Measurements from ENCODE around the gene LGI4.

The LGI4 gene

GRCh38 chr19:35124098-35125060, 10.5 kb downstream of the LGI4 start:
- DNase-seq (ENCODE audit: low read depth in 2 of 2), result peak; percentile 72 to 76

DNA sequence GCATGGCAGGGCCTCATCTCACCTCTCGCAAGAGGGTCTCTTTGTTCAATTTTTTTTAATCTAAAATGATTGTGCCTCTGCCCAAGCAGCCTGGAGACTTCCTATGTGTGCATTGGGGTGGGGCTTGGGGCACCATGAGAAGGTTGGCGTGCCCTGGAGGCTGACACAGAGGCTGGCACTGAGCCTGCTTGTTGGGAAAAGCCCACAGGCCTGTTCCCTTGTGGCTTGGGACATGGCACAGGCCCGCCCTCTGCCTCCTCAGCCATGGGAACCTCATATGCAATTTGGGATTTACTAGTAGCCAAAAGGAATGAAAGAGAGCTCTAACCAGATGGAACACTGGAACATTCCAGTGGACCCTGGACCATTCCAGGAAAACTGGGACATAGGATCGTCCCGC, 11.3 kb downstream of the LGI4 start:
- DNase-seq (ENCODE audit: low read depth in 2 of 2), result no peak

GRCh38 chr19:35122687-35123551, 11.9 kb downstream of the LGI4 start:
- DNase-seq (ENCODE audit: low read depth in 2 of 2), result no peak

- DNase-seq (ENCODE audit: low read depth in 2 of 2), result no peak
Measured at GRCh38 chr19:35120898-35121297, 14.0 kb downstream of the LGI4 start.

GRCh38 chr19:35120492-35120891, 14.4 kb downstream of the LGI4 start:
- no peak for DNase-seq (ENCODE audit: low read depth in 2 of 2)

GRCh38 chr19:35119578-35120155, 15.2 kb downstream of the LGI4 start:
- DNase-seq (ENCODE audit: low read depth in 2 of 2), result no peak

- no peak for DNase-seq (ENCODE audit: low read depth in 2 of 2)
Measured at GRCh38 chr19:35119091-35119490, 15.8 kb downstream of the LGI4 start.

DNA sequence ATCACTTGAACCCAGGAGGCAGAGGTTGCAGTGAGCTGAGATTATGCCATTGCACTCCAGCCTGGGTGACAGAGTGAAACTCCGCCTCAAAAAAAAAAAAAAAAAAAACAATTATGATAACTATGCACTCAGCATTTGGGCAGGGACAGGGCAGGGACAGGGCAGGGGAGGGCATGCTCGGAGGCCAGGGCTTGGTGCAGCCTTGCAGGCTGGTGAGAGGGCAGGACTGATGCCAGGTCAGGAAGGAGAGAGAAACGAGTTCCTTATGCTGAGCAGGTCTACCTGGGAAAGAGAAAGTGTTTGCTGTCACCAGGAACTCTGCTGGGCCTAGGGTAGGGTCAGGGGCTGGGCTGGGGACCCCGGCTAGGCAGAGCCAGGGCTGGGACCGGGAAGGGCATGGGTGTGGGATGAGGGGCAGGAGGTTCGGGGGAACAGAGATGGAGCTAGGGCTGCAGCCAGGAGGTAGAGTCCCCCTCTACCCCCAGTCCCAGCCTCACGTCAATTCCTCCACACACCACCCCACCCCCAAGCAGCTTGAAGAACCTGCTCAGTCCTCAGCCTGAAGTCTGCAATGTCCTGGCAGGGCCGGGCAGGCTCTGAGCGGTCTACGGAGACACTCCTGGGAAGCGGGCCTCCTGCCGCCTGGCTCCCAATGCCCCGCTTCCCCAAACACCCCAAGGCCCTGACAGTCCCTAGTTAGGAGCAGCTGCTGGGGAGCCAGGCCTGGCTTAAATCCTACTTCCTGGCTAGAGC, 16.4 kb downstream of the LGI4 start:
- DNase-seq (ENCODE audit: low read depth in 2 of 2), result no peak

- DNase-seq (ENCODE audit: low read depth in 2 of 2), result no peak
Measured at GRCh38 chr19:35117799-35118198, 17.1 kb downstream of the LGI4 start.

GRCh38 chr19:35117116-35117515, 17.7 kb downstream of the LGI4 start:
- DNase-seq (ENCODE audit: low read depth in 2 of 2), result no peak

DNA sequence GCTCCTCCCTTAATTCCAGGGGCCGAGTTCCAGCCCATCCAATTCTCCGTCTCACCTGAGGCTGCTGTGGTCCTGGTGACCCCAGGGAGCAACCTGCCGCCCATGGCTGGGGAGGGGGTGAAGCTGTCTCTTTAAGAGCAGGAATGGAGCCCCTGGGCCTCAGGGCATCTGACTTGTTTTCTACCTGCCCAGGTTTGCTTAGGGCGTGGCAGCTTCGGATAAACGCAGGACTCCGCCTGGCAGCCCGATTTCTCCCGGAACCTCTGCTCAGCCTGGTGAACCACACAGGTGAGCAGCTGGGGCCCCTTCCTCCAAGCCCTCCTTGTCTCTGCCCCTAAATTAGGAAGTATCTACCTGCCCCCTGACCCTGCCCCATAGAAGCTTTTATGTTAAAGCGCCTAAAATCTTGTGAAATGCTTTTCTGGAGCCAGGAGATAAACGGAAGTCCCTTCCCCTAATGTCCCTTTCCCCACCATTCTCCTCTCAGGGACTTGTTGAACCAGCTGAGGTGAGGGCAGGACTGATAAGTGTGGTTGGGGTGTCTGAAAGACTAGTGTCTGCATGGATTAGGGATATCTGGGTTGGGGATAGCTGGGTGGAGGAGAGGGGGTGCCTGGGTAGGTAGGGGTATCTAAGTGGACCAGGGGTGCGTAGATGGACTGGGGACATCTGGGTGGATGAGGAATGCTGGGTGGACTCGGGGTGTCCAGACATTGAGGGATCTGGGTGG, 18.6 kb downstream of the LGI4 start:
- no peak for DNase-seq (ENCODE audit: low read depth in 2 of 2)

DNA sequence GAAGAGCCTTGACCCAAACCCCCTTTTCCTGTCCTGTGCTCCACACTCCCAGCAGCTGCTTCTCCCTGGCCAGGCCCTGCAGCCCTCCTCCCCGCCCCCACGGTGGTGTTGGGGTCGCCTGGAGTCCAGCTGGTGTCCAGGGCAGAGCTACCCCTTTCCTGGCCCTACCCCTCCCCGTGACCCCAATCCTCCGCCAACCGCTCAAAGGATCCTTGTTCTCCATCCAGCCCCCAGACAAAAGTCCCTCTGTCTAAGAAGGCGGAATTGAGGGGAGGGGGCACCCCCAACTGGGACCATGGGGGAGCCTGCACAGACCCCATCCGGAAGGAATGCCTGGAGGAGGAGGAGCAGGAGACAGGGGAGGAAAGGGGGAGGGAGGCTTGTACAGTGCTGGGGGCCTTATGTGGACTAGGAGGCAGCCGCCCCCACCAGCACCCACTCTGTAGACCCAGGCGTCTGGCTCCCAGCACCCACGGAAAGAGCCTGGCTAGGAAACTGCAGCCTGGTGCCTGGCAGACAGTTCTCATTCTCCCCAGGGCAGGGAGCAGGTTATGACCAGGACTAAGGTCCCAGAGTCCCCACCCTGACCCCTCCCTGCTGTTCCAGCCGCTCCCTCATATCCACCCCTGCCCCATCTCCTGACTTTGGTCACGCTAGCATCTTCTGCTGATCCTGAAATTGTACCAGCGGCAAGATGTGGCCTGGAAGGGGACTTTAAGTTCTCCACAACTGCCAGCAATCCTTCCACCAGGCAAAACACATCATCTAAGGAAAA, 19.5 kb downstream of the LGI4 start, which contains the start of gene FXYD3:
Gene FXYD3 (plus strand): TSS at position 647 of the 775 bp plus-strand sequence. CDS start 3,554 bp downstream, outside the sequence.
- no peak for DNase-seq (ENCODE audit: low read depth in 2 of 2)

DNA sequence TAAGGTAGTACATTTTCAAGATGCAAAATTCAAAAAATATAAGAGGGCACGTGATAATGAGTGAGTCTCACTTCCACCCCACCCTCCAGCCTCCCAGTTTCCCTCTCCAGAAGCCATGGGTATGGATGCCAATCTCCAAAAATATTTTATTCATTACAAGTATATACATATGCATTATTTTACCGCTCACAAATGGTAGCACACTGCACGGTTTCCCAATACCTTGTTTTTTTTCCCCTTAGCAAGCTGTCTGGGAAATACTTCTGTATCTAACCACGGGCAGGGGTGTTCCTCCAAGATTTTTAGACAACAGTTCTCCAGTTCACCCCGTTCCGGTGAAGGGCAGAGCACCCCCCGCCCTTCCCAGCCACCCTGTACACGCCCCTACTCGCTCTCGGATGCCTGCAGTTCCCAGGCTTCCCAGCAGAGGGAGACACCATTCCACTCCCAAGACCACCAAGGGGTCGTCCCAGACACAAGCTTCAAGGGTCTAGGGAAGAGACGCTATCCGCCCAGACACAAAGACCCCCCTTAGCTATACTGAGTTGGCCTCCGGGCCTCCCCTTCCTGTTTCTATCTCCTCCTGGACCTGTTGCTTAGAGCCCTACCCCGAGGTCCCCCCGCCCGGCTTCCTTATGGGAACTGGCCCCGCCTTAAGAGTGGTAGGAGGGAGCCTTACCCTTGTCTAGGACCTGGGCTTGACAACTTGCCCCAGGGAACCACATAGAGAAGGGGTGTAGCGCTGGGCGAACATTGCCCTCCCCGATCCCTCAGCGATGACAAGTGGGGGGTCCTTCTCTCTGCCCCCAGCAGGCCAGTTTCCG, 20.3 kb downstream of the LGI4 start:
- DNase-seq (ENCODE audit: low read depth in 2 of 2), result peak; percentile 25 to 47

GRCh38 chr19:35112995-35113688, 21.7 kb downstream of the LGI4 start:
- DNase-seq (ENCODE audit: low read depth in 2 of 2), result no peak

GRCh38 chr19:35110974-35111373, 23.9 kb downstream of the LGI4 start:
- DNase-seq (ENCODE audit: low read depth in 2 of 2), result no peak

- DNase-seq (ENCODE audit: low read depth in 2 of 2), result no peak
Measured at GRCh38 chr19:35109395-35110112, 25.3 kb downstream of the LGI4 start.

GRCh38 chr19:35108730-35109129, 26.1 kb downstream of the LGI4 start:
- DNase-seq (ENCODE audit: low read depth in 2 of 2), result no peak

DNA sequence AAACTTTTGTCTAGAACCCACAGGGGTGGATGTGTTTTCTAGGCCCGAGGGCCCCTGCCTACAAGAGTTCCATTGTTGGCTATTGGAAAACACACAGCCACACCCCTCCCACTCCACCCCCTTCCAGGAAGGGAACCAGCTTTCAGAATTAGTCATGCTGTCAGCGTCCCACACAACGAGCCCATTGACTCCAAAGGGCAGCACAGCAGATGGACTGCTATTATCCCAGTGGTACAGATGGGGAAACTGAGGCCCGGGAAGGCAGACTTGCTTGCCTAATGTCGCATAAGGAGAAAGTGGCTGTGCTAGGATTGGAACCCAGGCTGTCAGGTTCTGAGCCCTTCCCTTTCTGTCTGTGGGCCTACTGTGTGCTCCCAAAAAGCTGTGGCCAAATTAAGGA, 27.3 kb downstream of the LGI4 start:
- no peak for DNase-seq (ENCODE audit: low read depth in 2 of 2)

Measured in activated CD8-positive, alpha-beta memory T cell treated with anti-CD3 and anti-CD28 coated beads for 4 hours (primary cell).